Karpas-422 (cell line): ENCODE results near the gene CT45A7. TPM values are rescaled to one million over a fixed set of nuclear protein-coding genes. Genes with fewer than 3 reads are reported as not detected.

Experiments used
- total RNA-seq: library from RNA; depleted of rRNA; stranded (reverse); fragments of >200 nt; shearing (Covaris generic); gene quantifications from 2 replicates; pipeline ENCODE4 v1.2.3, GENCODE V29; 2014; ENCODE audit warnings: low replicate concordance; rRNA removed

The CT45A7 gene
- total RNA-seq, 1 experiment from 2014 or later = not detected

Other genes starting within 250 kb of the CT45A7 start
- not detected in 2 replicates for gene CT45A1, start 123.6 kb downstream of the CT45A7 start, total RNA-seq
- not detected in 2 replicates for gene CT45A3, start 69.1 kb downstream of the CT45A7 start, total RNA-seq
- gene CT45A5, start 51.8 kb downstream of the CT45A7 start, total RNA-seq = not detected in 2 replicates
- not detected in 2 replicates for gene CT45A6, start 34.5 kb downstream of the CT45A7 start, total RNA-seq
- gene CT45A2, start 17.3 kb downstream of the CT45A7 start, total RNA-seq = not detected in 2 replicates
- gene CT45A8, start 17.3 kb upstream of the CT45A7 start, total RNA-seq = not detected in 2 replicates
- not detected in 2 replicates for gene CT45A9, start 34.5 kb upstream of the CT45A7 start, total RNA-seq
- gene CT45A10, start 56.2 kb upstream of the CT45A7 start, total RNA-seq = not detected in 2 replicates
- not detected in 2 replicates for gene SAGE1, start 56.4 kb upstream of the CT45A7 start, total RNA-seq
- gene MMGT1, start 136.7 kb upstream of the CT45A7 start, total RNA-seq = 9.1 and 25.6 TPM in 2 replicates
- 10.0 and 18.3 TPM in 2 replicates for gene SLC9A6, start 148.2 kb upstream of the CT45A7 start, total RNA-seq